Frontal cortex (tissue), 4 donors: Measurements from ENCODE around the gene LRRC9. TPM values are rescaled to one million over a fixed set of nuclear protein-coding genes. Genes with fewer than 3 reads are reported as not detected.
"Not testable (repeated sequence)": the region's sequence is repeated elsewhere in the genome, so short reads cannot be mapped to it uniquely, and the experiment has no call there.

ENCODE experiments used
- DNase-seq, 2 donors: peaks; one replicate each; pipeline ENCODE4 v3.0.0; 2012; ENCODE audit warnings: low spot score in 2 of 2
- FAIRE-seq: peaks from 2 replicates; lab custom pipeline; 2012; peaks lifted over from hg19 to GRCh38; lab: Jason Lieb, UNC
- total RNA-seq: library from RNA; depleted of rRNA; stranded (reverse); fragments of >200 nt; gene quantifications from one replicate; pipeline ENCODE4 v1.2.3, GENCODE V29; 2014
- donor health status: control.
- donor health status: control.
- donor health status: control.

The LRRC9 gene
- 0.82 TPM for total RNA-seq

DNA sequence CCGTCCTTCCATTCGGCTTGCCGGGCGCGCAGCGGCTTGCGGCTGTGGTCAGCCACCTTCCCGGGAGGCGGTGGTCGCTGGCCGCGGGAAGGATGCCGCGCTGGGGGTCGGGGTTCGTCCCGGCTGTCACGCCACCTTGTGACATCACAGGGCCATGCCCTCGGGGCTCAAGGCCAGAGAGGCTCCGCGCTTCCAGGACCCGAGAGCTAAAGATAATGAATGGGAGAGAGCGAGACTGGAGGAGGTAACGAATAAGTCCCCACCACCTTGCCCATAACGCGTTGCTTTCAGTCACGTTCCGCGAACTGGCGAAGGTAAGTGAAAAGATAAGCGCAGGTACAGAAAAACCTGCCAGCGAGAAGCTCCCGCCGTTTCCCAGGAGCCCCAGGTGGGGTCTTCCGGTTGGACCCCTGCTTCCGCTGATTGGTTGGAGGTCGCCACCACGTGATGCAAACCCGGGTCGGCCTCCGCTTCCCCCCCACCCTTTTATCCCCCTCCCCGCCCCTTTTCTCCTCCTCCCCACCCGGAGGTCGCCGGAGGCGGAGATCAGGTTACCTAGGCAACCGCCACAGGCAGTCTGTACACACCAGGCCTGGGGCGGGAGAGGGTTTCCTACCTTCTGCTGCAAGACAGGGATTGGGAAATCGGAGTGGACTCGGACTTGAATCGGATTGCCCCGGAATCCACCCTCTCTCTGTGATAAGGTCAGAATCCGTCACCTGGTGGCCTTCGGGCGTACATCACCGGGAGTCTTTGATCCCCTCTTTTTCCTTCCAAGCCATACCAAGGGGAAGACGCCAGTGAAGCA is at the start of gene LRRC9:
LRRC9 (plus strand) TSS at position 575 of the 808 bp plus-strand sequence.
- DNase-seq (peak in 1 of 2 donors; percentile 25), FAIRE-seq (no peak)

DNA sequence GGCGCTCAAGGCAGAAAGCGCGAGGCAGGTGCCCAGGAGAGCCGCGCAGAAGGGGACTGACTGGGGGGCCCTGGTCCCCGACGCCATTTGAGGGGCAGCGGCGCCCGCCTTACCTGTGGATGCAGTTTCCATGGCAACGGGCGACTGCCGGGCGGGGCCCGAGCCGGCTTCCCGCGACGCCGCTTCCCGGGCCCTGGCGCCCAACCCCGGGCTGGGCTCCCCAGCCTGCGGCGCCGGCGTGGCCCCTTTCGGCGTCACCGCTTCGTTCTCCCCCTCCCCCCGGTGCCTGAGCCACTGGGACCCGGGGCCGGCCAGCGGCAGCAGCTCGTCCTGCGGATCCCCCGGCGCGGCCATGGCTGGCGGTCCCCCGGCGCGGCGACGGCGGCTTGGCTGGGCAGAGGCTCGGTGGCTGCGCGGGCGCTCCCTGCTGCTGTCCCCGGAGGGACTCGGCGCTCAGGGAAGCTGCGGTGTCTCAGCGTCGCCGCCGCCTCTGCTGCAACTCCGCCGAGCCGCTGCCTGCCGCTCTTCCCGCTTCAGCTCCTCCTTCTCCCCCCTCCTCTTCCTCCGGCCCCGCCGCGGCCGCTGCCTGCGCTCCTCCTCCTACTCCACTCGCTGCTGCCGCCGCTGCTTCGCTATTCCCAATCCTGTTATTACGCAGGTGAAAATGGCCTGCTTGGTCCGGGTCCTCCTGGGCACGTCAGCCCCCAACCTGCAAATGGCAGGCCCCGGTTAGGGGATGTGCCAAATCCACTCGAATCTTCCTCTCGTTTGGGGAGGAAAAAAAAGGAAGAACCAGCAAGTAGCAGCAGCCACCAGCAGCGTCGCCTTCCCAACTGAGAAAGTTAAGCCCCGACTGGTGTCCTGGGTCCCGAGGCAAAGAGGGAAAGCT is 49.4 kb upstream of the LRRC9 start, which contains the start of gene RTN1:
RTN1 (minus strand) TSS at position 500 of the 889 bp plus-strand sequence; CDS start at position 354, 146 bp downstream.
- FAIRE-seq (no peak), DNase-seq (peak; percentile 54 to 63)

DNA sequence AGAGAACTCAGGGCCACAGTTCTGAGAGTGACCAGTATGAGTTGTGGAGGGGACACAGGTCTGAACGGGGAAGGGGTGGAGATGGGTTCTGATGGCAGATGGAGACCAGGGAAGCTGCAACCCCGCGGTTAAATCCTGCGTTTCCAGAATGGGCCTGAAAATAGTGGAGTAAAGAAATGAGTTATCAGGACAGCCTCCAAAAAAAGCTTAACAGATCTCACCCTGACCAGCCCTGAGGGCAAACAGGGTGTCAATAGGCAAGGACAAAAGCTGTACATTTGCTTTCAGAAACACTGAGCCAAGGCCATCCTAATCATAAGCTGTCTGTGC is 48.8 kb upstream of the LRRC9 start:
- FAIRE-seq (no peak), DNase-seq (no peak)

DNA sequence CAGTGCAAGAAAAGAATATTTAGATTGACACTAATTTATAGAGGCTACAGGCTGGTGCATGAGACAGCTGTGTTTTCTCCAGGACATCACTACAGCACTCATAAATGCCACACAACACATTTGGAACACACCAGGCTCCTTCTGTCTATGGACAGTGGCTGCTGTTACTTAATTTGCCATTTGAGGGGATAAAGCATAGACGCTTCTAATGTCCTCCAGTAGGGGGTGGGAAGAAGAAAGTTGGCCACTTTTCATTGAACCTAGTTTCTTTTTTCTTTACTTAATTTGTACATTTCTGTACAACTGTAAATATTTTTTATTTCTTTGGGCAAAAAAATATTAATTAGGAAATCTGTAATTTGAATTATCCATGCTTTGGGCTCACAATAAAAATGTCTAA is 37.0 kb upstream of the LRRC9 start:
- no peak for DNase-seq
- no peak for FAIRE-seq

DNA sequence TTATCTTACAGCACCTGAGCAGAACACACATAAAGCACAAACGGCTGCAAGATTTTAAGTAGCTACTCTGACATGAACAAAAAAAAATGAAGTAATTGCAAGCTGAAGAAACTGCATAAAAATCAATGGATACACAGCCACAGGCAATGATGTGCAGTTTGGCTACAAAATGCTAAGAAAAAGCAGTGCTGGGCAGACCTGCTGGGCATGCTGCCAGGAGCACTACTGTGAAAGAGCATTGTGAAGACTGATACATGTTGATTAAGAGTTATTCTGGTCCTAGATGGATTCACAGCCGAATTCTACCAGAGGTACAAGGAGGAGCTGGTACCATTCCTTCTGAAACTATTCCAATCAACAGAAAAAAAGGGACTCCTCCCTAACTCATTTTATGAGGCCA is 29.3 kb upstream of the LRRC9 start:
- DNase-seq (no peak), FAIRE-seq (no peak)

DNA sequence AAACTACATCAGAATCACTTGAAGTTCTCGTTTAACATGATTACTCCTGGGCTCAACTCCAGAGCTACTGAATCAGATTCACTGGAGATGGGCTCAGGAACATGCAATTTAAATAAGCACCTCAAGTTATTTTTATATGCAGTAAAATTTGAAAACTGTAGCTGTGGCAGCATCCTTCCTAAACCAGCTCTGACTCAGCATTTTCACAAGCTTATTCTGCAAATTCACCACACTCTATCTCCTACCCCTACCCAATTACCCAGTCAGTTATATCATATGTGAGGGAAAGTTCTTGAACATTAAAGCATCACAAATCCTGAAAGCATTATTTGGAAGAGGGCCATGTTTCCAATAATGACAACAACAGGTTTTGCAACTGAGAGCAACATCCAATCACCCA is 24.2 kb upstream of the LRRC9 start:
- no peak for FAIRE-seq

DNA sequence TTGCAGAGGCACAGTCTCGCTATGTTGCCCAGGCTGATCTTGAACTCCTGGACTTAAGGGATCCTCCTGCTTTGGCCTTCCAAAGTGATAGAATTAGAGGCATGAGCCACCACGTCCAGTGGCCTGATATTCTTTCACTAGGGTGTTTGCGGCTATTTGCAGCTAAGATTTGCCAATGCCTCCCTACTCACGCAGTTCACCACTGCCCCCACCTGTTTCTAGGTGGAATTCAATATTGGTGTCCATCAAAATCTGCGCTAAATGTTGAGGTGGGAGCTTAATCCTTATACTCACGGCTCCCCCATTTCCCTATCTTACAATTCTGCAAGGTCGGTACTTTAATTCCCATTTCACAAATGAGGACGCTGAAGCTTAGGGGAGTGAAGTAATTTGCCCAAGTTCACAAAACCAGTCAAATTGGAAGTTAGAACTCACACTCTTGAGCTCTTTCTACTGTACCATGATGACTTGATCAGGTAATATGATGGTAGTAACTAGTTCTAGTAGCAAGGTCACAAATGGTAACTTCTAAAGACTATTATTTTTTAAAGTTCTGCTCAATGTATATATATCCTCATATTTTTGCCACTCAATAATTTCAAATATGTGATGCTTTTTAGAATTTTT is 22.1 kb upstream of the LRRC9 start:
- DNase-seq (peak in 1 of 2 donors; percentile 20), FAIRE-seq (peak; percentile 43)

More for the DNA sequence above, 24.2 kb upstream of the LRRC9 start:
- DNase-seq, result no peak

DNA sequence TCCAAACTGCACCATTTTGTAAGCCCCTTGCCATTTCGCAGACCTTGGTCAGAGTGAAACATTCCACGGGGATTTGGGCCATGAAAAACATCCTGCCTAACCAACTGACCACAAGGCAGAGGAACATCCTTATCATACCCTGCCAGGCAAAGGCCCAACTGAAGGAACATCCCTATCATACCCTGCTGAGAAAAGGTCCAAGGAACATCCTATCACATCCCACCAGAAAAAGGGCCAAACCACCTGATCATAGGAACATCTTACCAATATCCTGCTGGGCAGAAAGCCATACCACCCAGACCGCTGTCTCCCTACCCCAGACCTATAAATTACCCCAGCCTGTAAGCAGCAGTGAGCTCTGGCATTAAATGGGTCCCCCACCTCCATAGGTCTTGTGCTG is 19.4 kb upstream of the LRRC9 start:
- FAIRE-seq (no peak), DNase-seq (no peak)

DNA sequence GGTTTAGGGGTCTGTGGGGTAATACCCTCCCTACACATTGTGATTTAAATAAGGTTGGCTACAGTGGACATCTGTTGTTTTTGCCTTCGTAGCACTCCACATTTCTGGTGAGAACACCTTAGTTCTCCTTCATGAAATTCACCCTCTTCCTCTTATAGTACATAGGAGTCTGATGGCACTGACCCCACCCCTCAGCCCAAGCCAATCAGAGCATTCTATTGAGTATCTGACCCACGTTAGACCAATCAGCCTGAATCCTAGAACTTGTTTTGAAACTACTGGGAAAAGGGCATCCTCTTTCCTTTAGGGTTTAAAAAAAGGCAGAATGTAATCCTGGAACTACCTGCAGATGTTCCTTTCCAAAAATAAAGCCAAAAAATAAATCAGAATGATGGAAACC is 15.8 kb upstream of the LRRC9 start:
- DNase-seq (no peak), FAIRE-seq (no peak)

DNA sequence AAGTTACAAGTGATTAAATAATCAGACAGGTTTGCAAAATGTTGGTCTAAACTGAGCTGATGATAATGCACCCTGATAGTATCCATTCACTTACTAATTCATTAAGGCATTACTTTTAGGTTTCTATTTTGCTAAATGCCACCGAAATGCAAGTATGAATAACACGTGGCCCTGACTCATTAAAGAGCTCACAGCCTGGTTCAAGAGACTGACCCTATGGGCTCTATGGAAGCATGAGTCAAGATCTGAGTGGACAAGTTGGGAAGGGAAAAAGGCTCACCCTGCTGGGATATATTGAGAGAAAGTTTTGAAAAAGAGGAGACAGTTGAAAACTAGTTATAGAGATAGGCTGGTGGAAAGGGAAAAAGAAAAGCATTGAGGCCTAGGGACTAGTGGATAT is 14.8 kb upstream of the LRRC9 start:
- FAIRE-seq, result no peak

DNA sequence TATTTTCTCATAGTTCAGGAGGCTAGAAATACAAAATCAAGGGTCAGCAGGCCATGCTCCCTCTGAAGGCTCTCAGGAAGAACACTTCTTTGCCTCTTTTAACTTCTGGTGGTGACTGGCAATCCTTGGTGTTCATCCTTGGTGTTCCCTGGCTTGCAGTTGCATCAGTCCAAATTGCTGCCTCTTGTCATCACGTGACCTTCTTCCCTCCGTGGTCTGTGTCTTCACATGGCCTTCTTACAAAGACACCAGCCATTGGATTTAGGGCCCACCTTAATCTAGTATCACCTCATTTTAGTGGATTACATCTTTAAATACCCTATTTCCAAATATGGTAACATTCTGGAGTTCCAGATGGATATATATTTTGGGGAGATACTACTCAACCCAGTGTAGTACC is 7.5 kb upstream of the LRRC9 start:
- FAIRE-seq (no peak), DNase-seq (no peak)

More for the DNA sequence above, 14.8 kb upstream of the LRRC9 start:
- no peak for DNase-seq

DNA sequence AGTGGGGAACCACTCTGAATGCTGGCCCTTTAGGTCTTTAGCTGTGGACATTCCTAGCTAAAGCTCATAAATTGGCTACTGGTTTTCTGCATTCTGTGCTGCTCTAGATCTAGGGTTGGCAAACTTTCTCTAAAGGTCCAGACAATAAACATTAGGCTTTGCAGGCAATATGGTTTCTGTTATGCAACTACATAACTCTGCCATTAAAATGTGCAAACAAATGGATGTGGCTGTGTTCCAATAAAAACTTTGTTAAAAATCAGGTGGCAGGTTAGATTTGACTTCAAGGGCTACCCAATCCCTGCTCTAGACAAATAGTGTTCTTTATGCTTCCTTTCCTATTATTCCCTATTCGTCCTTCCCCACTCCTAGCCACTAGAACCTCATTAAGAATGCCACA is 6.8 kb upstream of the LRRC9 start:
- FAIRE-seq, result no peak
- DNase-seq, result no peak

DNA sequence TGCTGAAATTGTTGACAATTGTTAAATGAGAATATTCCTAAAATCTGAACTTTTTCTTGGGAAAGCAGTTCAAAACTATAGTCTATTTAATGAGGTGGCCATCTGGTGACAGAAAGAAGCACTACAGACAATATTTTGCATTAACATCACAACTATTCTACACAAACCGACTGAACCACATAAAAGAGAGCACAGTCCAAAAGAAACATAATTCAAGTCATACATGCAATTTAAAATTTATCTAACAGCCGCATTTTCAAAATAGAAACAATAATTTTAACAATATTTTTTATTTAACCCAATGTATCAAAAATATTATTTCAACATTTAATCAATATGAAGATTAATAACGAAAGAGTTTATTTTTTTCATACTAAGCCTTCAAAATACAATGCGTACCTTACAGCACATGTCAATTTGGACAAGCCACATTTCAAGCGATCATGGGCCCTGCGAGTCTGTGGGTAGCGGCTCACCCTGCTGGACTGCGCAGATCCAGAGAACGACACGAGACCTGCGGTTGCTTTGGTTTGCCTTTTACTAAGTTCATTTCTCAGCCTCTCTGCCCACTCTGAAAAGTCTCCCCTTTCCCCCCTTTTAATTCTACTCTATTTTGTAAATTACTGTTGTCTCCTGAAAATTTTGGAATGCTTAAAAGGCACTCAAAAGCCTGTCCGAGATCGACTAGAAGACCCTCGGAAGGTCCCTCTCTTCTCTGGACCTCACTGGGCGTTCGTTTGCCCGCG is 947 bp upstream of the LRRC9 start:
- DNase-seq (peak; percentile 36 to 47), FAIRE-seq (peak; percentile 94)

DNA sequence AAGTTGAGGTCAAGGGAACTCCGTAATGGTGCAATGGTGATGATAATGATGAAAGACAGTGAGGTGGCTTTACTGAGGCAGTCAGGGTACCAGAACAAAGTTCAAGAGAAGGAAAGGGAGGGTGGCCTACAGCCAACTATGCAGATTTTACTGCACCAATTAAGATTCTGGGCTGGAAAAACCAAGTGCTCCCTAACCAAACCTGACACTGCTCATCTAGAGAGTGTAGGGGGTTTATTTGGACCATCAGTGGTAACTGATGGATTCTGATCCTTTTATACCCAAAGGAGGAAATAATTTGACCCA is 387 bp downstream of the LRRC9 start:
- DNase-seq (no peak), FAIRE-seq (no peak)

DNA sequence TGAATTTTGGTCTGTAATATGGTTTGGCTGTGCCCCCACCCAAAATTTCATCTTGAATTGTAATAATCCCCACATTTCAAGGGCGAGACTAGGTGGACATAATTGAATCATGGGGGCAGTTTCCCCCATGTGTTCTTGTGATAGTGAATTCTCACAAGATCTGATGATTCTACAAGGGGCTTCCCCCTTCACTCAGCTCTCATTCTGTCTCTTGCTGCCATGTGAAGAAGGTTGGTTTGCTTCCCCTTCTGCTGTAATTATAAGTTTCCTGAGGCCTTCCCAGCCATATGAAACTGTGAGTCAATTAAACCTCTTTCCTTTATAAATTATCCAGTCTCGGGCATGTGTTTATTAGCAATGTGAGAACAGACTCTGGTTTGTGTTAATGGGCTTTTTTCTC is 5.9 kb downstream of the LRRC9 start:
- FAIRE-seq, result no peak
- no peak for DNase-seq

DNA sequence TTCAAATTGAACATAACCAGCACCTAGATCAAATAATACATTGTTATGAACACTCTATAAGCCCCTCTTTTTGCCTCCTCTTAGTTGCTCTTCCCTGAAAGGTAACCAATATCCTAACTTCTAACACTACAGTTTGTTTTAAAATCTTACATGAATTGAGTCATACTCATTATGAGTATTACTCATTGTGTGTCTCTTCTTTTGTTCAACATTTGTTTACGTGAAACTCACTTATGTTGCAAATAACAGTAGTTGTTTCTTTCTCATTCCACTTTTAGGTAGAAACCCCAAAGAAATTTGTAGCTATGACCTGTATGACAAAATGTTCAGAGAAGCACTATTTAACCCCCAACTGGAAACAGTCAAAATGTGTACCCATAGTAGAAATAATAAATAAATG is 6.6 kb downstream of the LRRC9 start:
- DNase-seq, result no peak
- no peak for FAIRE-seq

DNA sequence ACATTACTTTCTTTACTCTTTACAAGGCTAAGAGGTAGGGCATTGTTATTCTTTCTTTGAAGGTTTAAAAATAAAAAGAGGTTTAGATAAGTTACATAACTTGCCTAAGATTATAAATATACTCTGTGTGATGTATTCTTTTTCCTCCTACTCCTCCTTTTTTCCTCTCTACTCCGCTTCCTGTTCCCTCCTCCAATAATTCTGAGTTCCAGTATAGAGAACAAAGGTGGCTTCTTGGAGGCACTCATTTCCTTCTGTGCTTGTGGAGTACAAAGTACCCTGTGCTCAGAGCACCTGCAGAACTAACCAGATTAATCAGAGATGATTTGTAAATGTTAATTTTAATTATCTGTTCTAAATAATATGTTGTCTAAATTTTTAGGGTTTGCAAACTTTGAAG is 11.3 kb downstream of the LRRC9 start:
- FAIRE-seq, result no peak

DNA sequence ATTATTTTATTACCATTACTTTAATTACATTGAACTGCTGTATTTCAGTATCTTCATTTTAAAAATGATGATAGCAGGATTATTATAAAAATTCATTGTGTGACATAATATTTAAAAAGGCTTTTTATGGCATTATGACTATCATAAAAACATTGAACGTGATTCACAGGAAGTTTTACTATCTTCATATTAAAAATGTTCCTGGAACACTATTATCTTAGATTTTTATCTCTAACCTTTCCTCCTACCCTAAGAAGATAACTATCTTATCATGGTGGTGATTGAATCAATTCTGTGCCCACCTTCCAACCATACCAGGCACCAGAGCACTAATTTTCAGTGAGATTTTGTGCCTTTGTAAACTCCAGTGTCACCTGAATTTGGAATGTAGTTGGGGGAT is 16.2 kb downstream of the LRRC9 start:
- DNase-seq, result no peak
- FAIRE-seq, result no peak

More for the DNA sequence above, 11.3 kb downstream of the LRRC9 start:
- DNase-seq, result no peak

DNA sequence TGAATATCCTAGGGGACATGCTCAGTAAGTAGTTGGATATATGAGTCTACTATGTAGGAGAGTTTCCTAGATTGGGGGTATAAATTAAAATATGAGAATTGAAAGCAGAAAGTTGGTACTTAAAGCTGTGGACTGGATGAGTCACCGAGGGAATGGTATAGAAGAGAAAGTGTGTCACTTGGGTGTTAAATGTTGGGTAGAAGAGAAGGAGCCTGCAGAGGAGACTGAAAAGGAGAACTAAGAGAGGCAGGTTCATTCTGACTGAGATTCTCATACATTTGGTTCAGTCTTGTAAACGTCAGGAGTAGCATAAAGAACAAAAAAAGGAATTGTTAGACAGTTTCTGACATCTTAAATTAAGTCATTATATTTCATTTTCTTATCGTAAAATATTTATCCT is 19.9 kb downstream of the LRRC9 start:
- no peak for DNase-seq
- no peak for FAIRE-seq

DNA sequence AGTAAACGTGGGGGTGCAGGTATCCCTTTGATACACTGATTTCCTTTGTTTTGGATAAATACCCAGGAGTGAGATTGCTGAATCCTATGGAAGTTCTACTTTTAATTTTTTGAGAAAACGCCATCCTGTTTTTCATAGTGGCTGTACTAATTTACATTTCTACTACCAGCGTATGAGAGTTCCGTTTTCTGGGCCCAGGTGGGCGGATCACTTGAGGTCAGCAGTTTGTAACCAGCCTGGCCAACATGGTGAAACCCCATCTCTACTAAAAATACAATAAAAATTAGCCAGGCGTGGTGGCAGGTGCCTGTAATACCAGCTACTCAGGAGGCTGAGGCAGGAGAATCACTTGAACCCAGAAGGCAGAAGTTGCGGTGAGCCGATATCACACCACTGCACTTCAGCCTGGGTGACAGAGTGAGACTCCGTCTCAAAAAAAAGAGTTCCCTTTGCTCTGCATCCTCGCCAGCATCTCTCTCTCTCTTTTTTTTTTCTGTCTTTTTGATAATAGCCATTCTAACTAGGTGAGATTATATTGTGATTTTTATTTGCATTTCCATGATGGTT is 22.4 kb downstream of the LRRC9 start:
- not testable (repeated sequence) for DNase-seq, FAIRE-seq
